GM19438 (cell line): ENCODE measurements around the gene THSD4.

Source experiments
- ATAC-seq: cut with Tn5 transposase; IDR thresholded peaks from one replicate; pipeline ENCODE4 v1.9.1; 2021; ENCODE audit warnings: low read depth; ENCODE audit not compliant: unreplicated experiment

The THSD4 gene

GRCh38 chr15:71807125-71807629, 691.9 kb downstream of the THSD4 start:
- ATAC-seq, result no peak

GRCh38 chr15:71807691-71808091, 692.4 kb downstream of the THSD4 start:
- no peak for ATAC-seq

DNA sequence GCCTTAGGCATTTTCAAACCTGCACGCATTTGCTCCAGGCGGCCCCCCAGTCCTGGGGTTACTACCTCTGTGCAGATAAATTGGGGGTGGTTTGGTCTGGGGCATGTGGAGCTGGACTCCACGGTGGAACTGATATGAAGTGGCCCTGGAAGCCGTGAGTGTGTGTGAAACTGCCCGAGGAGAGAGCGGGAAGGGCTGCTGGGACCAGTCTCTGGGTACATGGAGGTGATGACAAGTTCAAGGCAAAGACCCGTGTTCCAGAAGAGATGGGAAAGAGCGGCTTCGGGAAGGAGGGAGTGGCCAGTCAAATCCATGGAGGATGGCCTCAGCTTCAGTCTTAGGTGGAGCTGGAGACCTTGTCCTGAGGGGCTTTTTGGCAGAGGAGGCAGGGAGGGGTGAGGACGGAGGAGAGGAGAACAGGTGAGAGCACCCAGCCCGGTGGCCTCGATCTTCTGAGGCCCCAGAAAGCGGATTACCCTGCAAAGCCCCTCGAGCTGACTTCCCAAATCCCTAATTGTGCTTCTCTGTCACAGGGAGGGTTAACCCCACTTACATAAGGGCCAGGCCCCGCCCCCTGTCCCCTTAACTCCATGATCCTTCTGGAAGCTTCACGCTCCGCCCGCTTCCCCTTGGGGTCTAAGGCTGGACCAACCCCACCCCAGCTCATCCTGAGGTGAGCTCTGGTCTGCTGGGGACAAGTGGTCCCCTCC, 693.2 kb downstream of the THSD4 start:
- no peak for ATAC-seq

DNA sequence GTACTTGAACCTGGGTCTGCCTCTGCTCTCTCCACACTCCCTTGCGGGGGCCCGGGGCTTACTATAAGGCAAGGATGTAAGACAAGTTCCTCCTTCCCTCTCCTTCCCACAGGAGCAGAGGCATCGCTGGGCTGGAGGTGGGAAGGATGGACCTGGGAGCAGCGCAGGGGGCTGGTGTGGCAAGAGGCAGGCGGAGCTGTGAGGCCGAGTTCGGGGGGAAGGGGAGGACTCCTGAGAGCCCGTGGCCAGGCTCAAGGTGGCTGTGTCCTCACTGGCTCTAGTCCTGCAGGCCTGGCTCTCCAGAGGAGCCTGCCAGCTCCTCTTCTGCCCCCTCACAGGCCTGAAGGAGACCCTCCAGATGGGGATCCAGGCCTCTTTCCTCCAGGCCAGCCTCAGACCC, 694.1 kb downstream of the THSD4 start:
- no peak for ATAC-seq

DNA sequence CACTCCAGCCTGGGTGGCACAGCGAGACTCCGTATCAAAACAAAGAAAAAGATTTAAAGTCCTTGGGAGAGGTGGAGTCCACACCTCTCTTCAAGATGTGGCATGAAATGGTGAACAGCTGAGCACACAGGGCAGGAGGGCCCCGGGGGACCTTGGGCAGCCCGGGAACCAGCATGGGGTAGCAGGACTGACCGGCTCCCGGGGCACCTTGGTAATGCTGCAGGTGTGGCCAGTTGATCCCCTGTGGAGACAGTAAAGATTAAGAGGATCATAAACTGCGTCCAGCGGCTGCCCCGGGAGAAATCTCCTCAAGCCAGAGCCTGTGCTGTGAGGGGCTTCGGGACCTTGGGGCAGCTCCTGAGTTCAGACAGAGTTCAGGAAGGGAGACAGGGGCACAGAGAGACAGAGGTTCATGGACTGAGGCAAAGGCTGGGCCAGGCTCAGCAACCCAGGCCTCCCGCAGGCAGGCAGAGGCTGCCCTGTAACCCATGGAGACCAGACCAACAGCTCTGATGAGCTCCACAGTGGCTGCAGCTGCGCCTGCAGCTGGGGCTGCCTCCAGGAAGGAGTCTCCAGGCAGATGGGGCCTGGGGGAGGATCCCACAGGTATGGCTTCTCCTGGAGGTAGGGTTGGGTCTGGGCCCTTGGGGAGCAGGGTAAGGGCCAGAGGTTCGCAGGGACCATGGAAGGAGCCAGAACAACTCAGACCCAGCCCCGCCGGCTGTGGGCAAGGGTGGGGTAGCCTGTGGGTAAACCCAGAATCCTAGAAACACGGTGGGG, 695.2 kb downstream of the THSD4 start, which contains the start of gene NR2E3:
Gene NR2E3, plus strand, starts transcription at position 299 of the 780 bp plus-strand sequence. Its CDS starts 190 bp downstream, at position 489.
- ATAC-seq, result no peak

DNA sequence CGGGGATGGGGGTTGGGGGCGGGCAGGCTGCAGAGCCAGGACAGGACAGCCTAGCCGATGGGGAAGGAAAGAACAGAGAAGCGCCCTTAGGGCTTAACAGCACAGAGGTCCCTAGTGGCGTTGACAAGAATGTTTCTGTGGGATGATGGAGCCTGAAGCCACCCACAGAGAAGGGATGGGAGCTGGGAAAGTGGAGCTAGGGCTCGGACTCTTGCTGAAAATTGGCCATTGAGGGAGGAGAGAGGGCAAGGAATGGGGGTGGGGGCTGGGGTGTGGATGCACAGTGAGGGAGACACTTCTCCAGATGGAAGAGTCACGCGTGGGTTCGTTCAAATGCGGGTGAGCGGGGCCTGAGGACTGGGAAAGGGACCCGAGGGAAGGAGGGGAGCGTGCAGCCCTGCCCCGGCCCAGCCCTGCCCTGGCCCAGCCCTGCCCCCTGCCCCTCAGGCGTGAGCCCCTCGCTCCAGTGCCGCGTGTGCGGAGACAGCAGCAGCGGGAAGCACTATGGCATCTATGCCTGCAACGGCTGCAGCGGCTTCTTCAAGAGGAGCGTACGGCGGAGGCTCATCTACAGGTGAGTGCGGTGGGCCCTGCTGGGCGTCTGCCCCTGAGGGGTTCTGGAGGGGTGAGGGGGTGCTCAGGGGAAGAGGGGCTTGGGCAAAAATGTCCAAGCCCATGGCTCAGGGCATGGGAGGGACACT, 695.9 kb downstream of the THSD4 start:
- ATAC-seq, result no peak

GRCh38 chr15:71811752-71812735, 696.8 kb downstream of the THSD4 start:
- no peak for ATAC-seq

- ATAC-seq, result no peak
Observed at GRCh38 chr15:71812966-71813722, 697.9 kb downstream of the THSD4 start.

GRCh38 chr15:71813723-71814470, 698.6 kb downstream of the THSD4 start:
- ATAC-seq, result no peak

DNA sequence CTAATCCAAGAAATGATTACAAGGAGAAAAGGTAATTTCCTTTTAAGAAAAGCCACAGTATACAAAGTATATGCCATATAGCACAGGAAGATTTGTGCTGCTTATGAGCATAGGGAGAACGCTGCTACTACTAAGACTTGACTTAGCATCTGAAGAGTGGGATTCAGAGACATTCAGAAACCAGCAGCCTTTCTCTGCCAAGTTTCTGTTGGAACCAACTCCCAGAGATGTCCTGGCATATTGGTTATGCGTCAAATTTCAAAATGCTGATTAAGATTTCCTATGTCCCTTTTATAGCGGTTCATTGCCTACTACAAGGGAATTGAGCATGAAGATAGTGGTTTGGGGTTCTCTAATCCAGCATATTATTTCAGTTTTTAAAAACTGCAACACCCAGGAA, 700.0 kb downstream of the THSD4 start:
- no peak for ATAC-seq

DNA sequence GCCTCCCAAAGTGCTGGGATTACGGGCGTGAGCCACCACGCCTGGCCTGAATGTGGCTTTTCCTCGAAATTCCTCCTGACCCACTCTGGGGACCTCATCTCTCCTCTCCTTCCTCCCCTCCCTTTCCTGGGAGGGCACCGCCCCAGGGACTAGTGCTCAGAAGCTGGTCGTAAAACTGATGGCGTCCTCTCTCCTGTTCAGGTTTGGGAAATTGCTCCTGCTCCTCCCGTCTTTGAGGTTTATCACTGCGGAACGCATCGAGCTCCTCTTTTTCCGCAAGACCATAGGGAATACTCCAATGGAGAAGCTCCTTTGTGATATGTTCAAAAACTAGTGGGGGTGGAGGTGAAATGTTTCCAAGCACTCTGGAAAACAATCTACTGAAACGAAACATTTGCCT, 702.1 kb downstream of the THSD4 start:
- ATAC-seq, result no peak

DNA sequence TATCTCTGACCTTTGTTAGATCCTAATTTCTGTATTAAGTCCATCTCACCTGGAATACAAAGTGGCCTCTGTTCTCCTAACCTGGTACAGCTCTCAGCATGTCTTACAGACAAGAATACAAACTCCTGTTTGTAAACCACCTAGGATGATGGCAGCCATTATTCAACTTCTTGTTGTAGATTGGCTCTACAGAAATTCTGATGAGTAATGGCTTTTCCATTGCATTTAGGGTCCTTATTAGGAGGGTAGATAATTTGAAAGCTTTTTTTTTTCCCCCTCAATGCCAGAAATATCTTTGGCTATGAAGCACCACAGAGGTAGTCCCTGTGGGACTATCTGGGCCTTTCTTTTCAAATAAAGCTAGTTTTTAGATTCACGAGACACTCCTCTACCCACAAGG, 704.9 kb downstream of the THSD4 start:
- no peak for ATAC-seq

DNA sequence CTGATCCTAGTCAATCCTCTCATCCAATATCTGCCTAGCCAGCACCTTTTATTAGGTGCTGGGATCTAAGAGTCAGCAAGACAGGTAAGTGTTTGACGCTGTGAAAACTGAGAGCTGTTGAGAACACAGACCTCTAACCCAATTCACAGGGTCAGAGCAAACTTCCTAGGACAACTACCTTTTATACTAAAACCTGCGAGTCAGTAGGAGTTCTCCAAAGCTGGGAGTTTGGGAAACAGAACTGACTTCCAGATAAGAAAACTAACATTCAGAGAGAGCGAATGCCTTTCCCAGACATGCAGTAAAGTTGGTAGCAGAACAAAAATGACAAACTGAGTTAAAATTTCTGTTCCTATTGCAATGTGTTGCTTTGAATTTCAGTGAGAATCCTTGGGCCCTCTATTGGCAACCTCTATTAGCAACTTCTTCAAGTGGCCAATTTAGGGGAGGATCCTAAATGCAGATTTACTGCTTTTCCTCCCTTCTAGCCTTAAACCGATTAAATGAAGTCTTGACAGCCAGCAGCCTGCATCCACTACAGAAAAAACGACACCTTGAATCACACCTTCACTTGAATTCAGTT, 706.4 kb downstream of the THSD4 start:
- no peak for ATAC-seq

GRCh38 chr15:71822890-71823630, 707.8 kb downstream of the THSD4 start:
- ATAC-seq, result no peak

DNA sequence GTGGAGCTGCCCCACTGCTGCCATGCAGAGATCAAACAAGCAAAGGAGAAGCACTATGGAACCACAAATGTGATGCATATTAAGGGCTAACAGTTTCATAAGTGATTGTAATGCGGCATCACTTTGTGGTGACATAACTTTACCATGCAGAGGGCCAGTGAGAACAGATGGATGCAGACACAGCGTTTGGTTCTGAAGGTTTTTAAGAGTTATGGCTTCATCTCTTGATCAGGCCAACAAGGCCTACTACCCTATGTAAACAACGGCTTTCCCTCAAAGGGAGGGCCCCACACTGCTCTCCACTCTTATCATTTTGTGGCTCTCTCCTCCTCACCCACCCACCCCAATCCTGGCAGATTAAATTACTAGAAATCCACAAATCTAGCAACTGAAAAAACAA, 708.5 kb downstream of the THSD4 start:
- ATAC-seq, result no peak

DNA sequence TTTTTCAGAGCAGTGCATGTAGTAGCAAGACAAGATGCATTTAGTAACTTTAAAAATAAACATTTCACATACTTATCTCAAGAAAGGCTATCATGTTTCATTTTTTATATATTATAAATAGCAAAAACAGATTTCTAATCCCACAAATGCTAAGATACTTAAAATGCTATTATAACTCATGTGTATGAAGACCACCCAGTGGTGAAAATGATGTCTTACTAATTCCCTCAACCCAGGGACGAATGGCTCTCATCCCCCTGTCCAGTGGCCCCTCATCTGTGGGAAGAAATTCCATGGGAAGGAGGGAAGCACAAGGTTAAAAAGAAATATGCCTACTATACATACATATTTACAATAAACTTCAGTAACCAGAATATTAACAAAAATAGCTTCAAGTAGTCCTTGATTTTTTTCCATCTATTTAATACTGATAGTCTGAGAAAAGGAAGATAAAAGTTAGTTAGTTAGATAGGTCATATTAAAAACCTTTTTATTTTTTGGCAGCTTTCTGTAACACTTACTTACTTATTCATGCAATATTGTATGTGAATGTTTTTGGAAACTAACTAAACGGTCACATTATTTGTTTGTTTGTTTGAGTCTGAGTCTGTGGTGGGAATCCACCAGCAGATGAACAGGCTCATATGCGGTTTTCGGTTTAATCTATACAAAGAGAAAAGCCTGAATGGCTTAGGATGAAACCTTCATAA, 709.9 kb downstream of the THSD4 start:
- no peak for ATAC-seq

GRCh38 chr15:71826196-71826595, 710.9 kb downstream of the THSD4 start:
- no peak for ATAC-seq
